ENCODE results near the gene TMCO4.

The TMCO4 gene

GRCh38 chr1:19775831-19776230 is 23.9 kb downstream of the TMCO4 start:
- TF ChIP-seq, protein P1, sequence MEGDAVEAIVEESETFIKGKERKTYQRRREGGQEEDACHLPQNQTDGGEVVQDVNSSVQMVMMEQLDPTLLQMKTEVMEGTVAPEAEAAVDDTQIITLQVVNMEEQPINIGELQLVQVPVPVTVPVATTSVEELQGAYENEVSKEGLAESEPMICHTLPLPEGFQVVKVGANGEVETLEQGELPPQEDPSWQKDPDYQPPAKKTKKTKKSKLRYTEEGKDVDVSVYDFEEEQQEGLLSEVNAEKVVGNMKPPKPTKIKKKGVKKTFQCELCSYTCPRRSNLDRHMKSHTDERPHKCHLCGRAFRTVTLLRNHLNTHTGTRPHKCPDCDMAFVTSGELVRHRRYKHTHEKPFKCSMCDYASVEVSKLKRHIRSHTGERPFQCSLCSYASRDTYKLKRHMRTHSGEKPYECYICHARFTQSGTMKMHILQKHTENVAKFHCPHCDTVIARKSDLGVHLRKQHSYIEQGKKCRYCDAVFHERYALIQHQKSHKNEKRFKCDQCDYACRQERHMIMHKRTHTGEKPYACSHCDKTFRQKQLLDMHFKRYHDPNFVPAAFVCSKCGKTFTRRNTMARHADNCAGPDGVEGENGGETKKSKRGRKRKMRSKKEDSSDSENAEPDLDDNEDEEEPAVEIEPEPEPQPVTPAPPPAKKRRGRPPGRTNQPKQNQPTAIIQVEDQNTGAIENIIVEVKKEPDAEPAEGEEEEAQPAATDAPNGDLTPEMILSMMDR (IDR thresholded peaks at IDR 0.05; ENCODE audit: insufficient read depth, low read depth, low read length, missing control alignments) = no peak
- H3K4me3 ChIP-seq (ENCODE audit: low read depth, low read length) = no peak overlapping the region

GRCh38 chr1:19775317-19775716 is 24.4 kb downstream of the TMCO4 start:
- TF ChIP-seq, protein P1 (IDR thresholded peaks at IDR 0.05; ENCODE audit: insufficient read depth, low read depth, low read length, missing control alignments) = no peak
- H3K4me3 ChIP-seq (ENCODE audit: low read depth, low read length) = no peak overlapping the region
- DNase-seq (ENCODE audit: low read depth) = no peak

More at GRCh38 chr1:19775831-19776230, 23.9 kb downstream of the TMCO4 start:
- no peak for DNase-seq (ENCODE audit: low read depth)

GRCh38 chr1:19774180-19774785 is 25.4 kb downstream of the TMCO4 start:
- no peak overlapping the region for H3K4me3 ChIP-seq (ENCODE audit: low read depth, low read length)
- no peak for DNase-seq (ENCODE audit: low read depth)
- TF ChIP-seq, protein P1 (IDR thresholded peaks at IDR 0.05; ENCODE audit: insufficient read depth, low read depth, low read length, missing control alignments) = no peak

GRCh38 chr1:19773485-19773884 is 26.2 kb downstream of the TMCO4 start:
- DNase-seq (ENCODE audit: low read depth) = no peak
- TF ChIP-seq, protein P1 (IDR thresholded peaks at IDR 0.05; ENCODE audit: insufficient read depth, low read depth, low read length, missing control alignments) = no peak
- no peak overlapping the region for H3K4me3 ChIP-seq (ENCODE audit: low read depth, low read length)

DNA sequence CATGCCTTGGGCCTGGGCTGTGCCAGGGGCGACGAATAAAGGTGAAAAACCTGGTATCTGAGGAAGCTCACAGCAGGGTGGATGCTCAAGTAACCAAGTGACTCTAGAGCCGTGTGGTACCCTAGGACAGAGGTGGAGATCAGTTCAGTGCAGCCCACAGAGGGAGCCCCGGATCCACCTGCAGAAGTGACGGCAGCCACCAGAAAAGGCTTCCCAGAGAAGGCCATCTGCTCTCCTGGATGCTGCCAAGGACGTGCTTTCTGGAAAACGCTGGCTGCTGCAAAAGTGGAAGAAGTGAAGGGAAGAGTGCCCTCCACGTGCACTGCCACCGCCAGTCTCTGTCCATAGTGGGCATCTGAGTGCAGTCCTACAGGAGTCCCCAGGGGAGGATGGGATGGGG is 27.7 kb downstream of the TMCO4 start:
- TF ChIP-seq, protein P1 (IDR thresholded peaks at IDR 0.05; ENCODE audit: insufficient read depth, low read depth, low read length, missing control alignments) = no peak
- no peak overlapping the region for H3K4me3 ChIP-seq (ENCODE audit: low read depth, low read length)
- no peak for DNase-seq (ENCODE audit: low read depth)

- no peak overlapping the region for H3K4me3 ChIP-seq (ENCODE audit: low read depth, low read length)
- TF ChIP-seq, protein P1 (IDR thresholded peaks at IDR 0.05; ENCODE audit: insufficient read depth, low read depth, low read length, missing control alignments) = no peak
- DNase-seq (ENCODE audit: low read depth) = no peak
These were observed 28.4 kb downstream of the TMCO4 start for GRCh38 chr1:19771350-19771749.

All from GM12865 (cell line).